CD14-positive monocyte (primary cell): ENCODE measurements around the gene BOLL. TPM values are rescaled to one million over a fixed set of nuclear protein-coding genes. Genes with fewer than 3 reads are reported as not detected.

Experiments used
- DNase-seq, 3 donors: peaks; one replicate each; pipeline ENCODE4 v3.0.0-alpha.2; 2011 to 2022
- H2AFZ ChIP-seq: 2 replicates; pipeline ENCODE4 v1.6.0; 2012; ENCODE audit warnings: mild to moderate bottlenecking, low read depth, low read length, inconsistent platforms; ENCODE audit not compliant: insufficient read depth, poor library complexity, severe bottlenecking
- H3K27ac ChIP-seq, 2 donors: 1 replicate in 1 of 2; 2 replicates in 1 of 2; pipeline ENCODE4 v1.5.1; 2012 to 2013; ENCODE audit warnings: low read length in 2 of 2, control low read depth in 1 of 2, inconsistent platforms in 1 of 2, low read depth in 1 of 2, mild to moderate bottlenecking in 1 of 2
- H3K27me3 ChIP-seq, 2 donors: one replicate each; pipeline versions ENCODE4 v1.6.0 to v1.6.1; 2011 to 2013; ENCODE audit warnings: low read length in 2 of 2; ENCODE audit not compliant: control insufficient read depth in 2 of 2, insufficient read depth in 2 of 2
- H3K36me3 ChIP-seq, 2 donors: replicated peaks in 1 of 2; 1 replicate in 1 of 2; 2 replicates in 1 of 2; pipeline versions ENCODE4 v1.5.1 to v1.6.1; 2012 to 2013; ENCODE audit warnings: low read length in 2 of 2, control low read depth in 1 of 2, inconsistent platforms in 1 of 2, mild to moderate bottlenecking in 1 of 2; ENCODE audit not compliant: insufficient read depth in 2 of 2, control insufficient read depth in 1 of 2
- H3K4me1 ChIP-seq, 2 donors: 1 replicate in 1 of 2; 2 replicates in 1 of 2; pipeline versions ENCODE4 v1.5.1 to v1.6.1; 2012 to 2013; ENCODE audit warnings: low read length in 2 of 2, control low read depth in 1 of 2, inconsistent platforms in 1 of 2, mild to moderate bottlenecking in 1 of 2, moderate library complexity in 1 of 2; ENCODE audit not compliant: insufficient read depth in 2 of 2, control insufficient read depth in 1 of 2
- H3K4me2 ChIP-seq: replicated peaks from 2 replicates; pipeline ENCODE3; 2012; ENCODE audit warnings: low read length, moderate library complexity, mild to moderate bottlenecking; ENCODE audit not compliant: poor library complexity, severe bottlenecking; ENCODE audit errors: extremely low read depth
- H3K4me3 ChIP-seq, 3 experiments: fragments of 200-600 bp in 1 of 3; sonication (generic) in 1 of 3; replicated peaks in 1 of 3; 1 replicate in 2 of 3; 2 replicates in 1 of 3; pipeline ENCODE4 v1.5.1; 2011 to 2013; ENCODE audit warnings: low read length in 3 of 3, mild to moderate bottlenecking in 3 of 3, control low read depth in 2 of 3, low read depth in 2 of 3, inconsistent platforms in 1 of 3, moderate library complexity in 1 of 3
- H3K79me2 ChIP-seq: 2 replicates; pipeline ENCODE4 v1.6.0; 2012; ENCODE audit warnings: mild to moderate bottlenecking, control low read depth, inconsistent platforms, low read length, moderate library complexity; ENCODE audit not compliant: insufficient read depth
- H3K9ac ChIP-seq: 2 replicates; pipeline ENCODE4 v1.6.0; 2017; ENCODE audit warnings: low read length, mild to moderate bottlenecking; ENCODE audit not compliant: insufficient read depth, poor library complexity, severe bottlenecking
- H3K9me3 ChIP-seq, 2 donors: replicated peaks in 1 of 2; 1 replicate in 1 of 2; 2 replicates in 1 of 2; pipeline versions ENCODE4 v1.5.1 to v1.6.1; 2012 to 2013; ENCODE audit warnings: low read length in 2 of 2, control low read depth in 1 of 2; ENCODE audit not compliant: control insufficient read depth in 1 of 2, insufficient read depth in 1 of 2
- H4K20me1 ChIP-seq: 2 replicates; pipeline ENCODE4 v1.6.0; 2012; ENCODE audit warnings: mild to moderate bottlenecking, low read length, control low read depth, moderate library complexity; ENCODE audit not compliant: insufficient read depth
- H3K27ac Mint-ChIP-seq, 7 donors: one replicate each; pipeline ENCODE4 v1.8.0; 2020; ENCODE audit warnings: mild to moderate bottlenecking in 7 of 7, mixed read lengths in 7 of 7, moderate library complexity in 6 of 7, inconsistent platforms in 2 of 7
- H3K27me3 Mint-ChIP-seq, 3 donors: one replicate each; pipeline ENCODE4 v1.8.0; 2021 to 2022; ENCODE audit warnings: low read depth in 3 of 3, mild to moderate bottlenecking in 3 of 3, mixed read lengths in 3 of 3, moderate library complexity in 3 of 3, inconsistent platforms in 1 of 3
- H3K36me3 Mint-ChIP-seq, 2 donors: one replicate each; pipeline ENCODE4 v1.8.0; 2020; ENCODE audit warnings: mixed read lengths in 2 of 2, inconsistent platforms in 1 of 2, mild to moderate bottlenecking in 1 of 2
- H3K4me1 Mint-ChIP-seq: one replicate; pipeline ENCODE4 v1.8.0; 2020; ENCODE audit warnings: mild to moderate bottlenecking, mixed read lengths
- H3K4me3 Mint-ChIP-seq, 2 donors: one replicate each; pipeline ENCODE4 v1.8.0; 2020; ENCODE audit warnings: mild to moderate bottlenecking in 2 of 2, mixed read lengths in 2 of 2, moderate library complexity in 1 of 2
- H3K9me3 Mint-ChIP-seq, 7 donors: one replicate each; pipeline ENCODE4 v1.8.0; 2020 to 2022; ENCODE audit warnings: mixed read lengths in 7 of 7, mild to moderate bottlenecking in 6 of 7, moderate library complexity in 6 of 7, inconsistent platforms in 2 of 7
- CTCF ChIP-seq: fragments of 200-600 bp; IDR thresholded peaks from one replicate; pipeline ENCODE4 v1.8.0; 2022; ENCODE audit warnings: antibody characterized with exemption, mild to moderate bottlenecking
- WGBS: methylation state at CpG from one replicate; pipeline ENCODE4 v1.1.5; 2013; ENCODE audit warnings: missing lambda C conversion rate; ENCODE audit not compliant: insufficient coverage; 5-methylcytosine and 5-hydroxymethylcytosine counted together
- intact Hi-C, 2 donors: fragments of 100-400 bp; cut with micrococcal nuclease; formaldehyde crosslinking; loops; one replicate each; pipeline versions ENCODE4 v1.15.0 to v1.15.1; 2023
- polyA plus RNA-seq, 3 donors: library from polyadenylated mRNA; depleted of rRNA in 1 of 3; unstranded in 2 of 3; stranded (reverse) in 1 of 3; fragments of 300-500 nt in 2 of 3; fragments of >200 nt in 1 of 3; fragmentation: Illumina TruSeq in 2 of 3; gene quantifications; 1 replicate in 2 of 3; 2 replicates in 1 of 3; pipeline ENCODE4 v1.2.3, GENCODE V29; 2012 to 2021

Gene BOLL
- polyA plus RNA-seq, 3 donors = not detected

GRCh38 chr2:197800091-197800490, 15.0 kb upstream of the BOLL start:
- no peak overlapping the region for H3K27ac ChIP-seq
- no peak overlapping the region for H2AFZ ChIP-seq
- Mint-ChIP-seq H3K27ac (no peak overlapping the region), H3K27me3 (peaks cover 5 to 12% (median 10%) of the 10 kb centered on the region in 3 donors), H3K36me3 (no peaks in the 10 kb centered on the region), H3K4me1 (peaks cover 10% of the 10 kb centered on the region), H3K4me3 (no peak overlapping the region), H3K9me3 (peaks cover 0 to 1% (median 0%) of the 10 kb centered on the region in 7 donors)
- no peaks in the 10 kb centered on the region for H3K9me3 ChIP-seq
- no peaks in the 10 kb centered on the region for H3K36me3 ChIP-seq
- peaks cover 10% of the 10 kb centered on the region in 2 donors for H3K4me1 ChIP-seq
- H3K79me2 ChIP-seq = no peaks in the 10 kb centered on the region
- no peak overlapping the region for H3K9ac ChIP-seq
- H3K27me3 ChIP-seq = peaks cover 3 to 13% of the 10 kb centered on the region in 2 donors
- intact Hi-C loops = loop anchor here (5.0 to 10.0 kb wide), 3 partner anchors 327 to 497 kb away; no protein-coding TSS in a partner anchor
- TF ChIP-seq CTCF = no peak
- no peak overlapping the region for H3K4me3 ChIP-seq
- H3K4me2 ChIP-seq = no peak overlapping the region
- DNase-seq = no peak
- no peaks in the 10 kb centered on the region for H4K20me1 ChIP-seq
- WGBS = no CpG with 5 or more reads among the region's 2 CpGs

- H3K27me3 Mint-ChIP-seq = peaks cover 5 to 10% (median 6%) of the 10 kb centered on the region in 3 donors
Measured at GRCh38 chr2:197799068-197799467, 13.9 kb upstream of the BOLL start.

More at GRCh38 chr2:197799068-197799467, 13.9 kb upstream of the BOLL start:
- H3K4me1 ChIP-seq = peaks cover 4 to 8% of the 10 kb centered on the region in 2 donors
- Mint-ChIP-seq H3K4me1 (peaks cover 7% of the 10 kb centered on the region), H3K36me3 (no peaks in the 10 kb centered on the region), H3K4me3 (no peak overlapping the region), H3K27ac (no peak overlapping the region), H3K9me3 (no peaks in the 10 kb centered on the region)
- H3K4me3 ChIP-seq = no peak overlapping the region
- no peaks in the 10 kb centered on the region for H4K20me1 ChIP-seq
- intact Hi-C loops = no loop called here
- no peaks in the 10 kb centered on the region for H3K36me3 ChIP-seq
- H3K9me3 ChIP-seq = no peaks in the 10 kb centered on the region
- 88% methylated on average over 2 of the region's 3 CpGs for WGBS
- peaks cover 3 to 15% of the 10 kb centered on the region in 2 donors for H3K27me3 ChIP-seq
- no peak overlapping the region for H3K27ac ChIP-seq
- no peak for TF ChIP-seq CTCF
- no peak overlapping the region for H3K9ac ChIP-seq
- no peaks in the 10 kb centered on the region for H3K79me2 ChIP-seq
- H2AFZ ChIP-seq = no peak overlapping the region
- no peak overlapping the region for H3K4me2 ChIP-seq
- no peak for DNase-seq
